AG08396 (cell line): ENCODE results near the gene UTF1.

ENCODE experiments used
- DNase-seq: peaks from one replicate; pipeline ENCODE4 v3.0.0; 2012; ENCODE audit warnings: low spot score, mixed read lengths

Gene UTF1

GRCh38 chr10:133196936-133197758 is 32.9 kb upstream of the UTF1 start:
- no peak for DNase-seq

GRCh38 chr10:133197786-133198185 is 32.2 kb upstream of the UTF1 start:
- DNase-seq, result no peak

- no peak for DNase-seq
Measured at GRCh38 chr10:133198206-133198605, 31.8 kb upstream of the UTF1 start.

GRCh38 chr10:133198621-133199487 is 31.2 kb upstream of the UTF1 start:
- DNase-seq, result no peak

- DNase-seq, result no peak
Measured at GRCh38 chr10:133199488-133199885, 30.5 kb upstream of the UTF1 start.

GRCh38 chr10:133199992-133200611 is 29.9 kb upstream of the UTF1 start:
- no peak for DNase-seq

GRCh38 chr10:133200621-133201031 is 29.4 kb upstream of the UTF1 start:
- no peak for DNase-seq

GRCh38 chr10:133201151-133201947 is 28.7 kb upstream of the UTF1 start:
- no peak for DNase-seq

GRCh38 chr10:133201948-133202725 is 27.9 kb upstream of the UTF1 start:
- DNase-seq, result no peak

GRCh38 chr10:133202778-133203651 is 27.0 kb upstream of the UTF1 start:
- no peak for DNase-seq

- no peak for DNase-seq
Measured at GRCh38 chr10:133203652-133204195, 26.3 kb upstream of the UTF1 start.

- DNase-seq, result no peak
Measured at GRCh38 chr10:133204226-133205015, 25.6 kb upstream of the UTF1 start.

- no peak for DNase-seq
Measured at GRCh38 chr10:133205146-133205545, 24.9 kb upstream of the UTF1 start.

- no peak for DNase-seq
Measured at GRCh38 chr10:133206356-133207040, 23.5 kb upstream of the UTF1 start.

GRCh38 chr10:133207041-133207600 is 22.9 kb upstream of the UTF1 start:
- no peak for DNase-seq

GRCh38 chr10:133207627-133208026 is 22.4 kb upstream of the UTF1 start:
- DNase-seq, result no peak

- no peak for DNase-seq
Measured at GRCh38 chr10:133208466-133208865, 21.6 kb upstream of the UTF1 start.

GRCh38 chr10:133209117-133209516 is 20.9 kb upstream of the UTF1 start:
- DNase-seq, result no peak
